HG02571 (cell line): ENCODE measurements around the gene IL1RAPL2.
"Not testable (repeated sequence)": the region's sequence is repeated elsewhere in the genome, so short reads cannot be mapped to it uniquely, and the experiment has no call there.

Experiments used
- ATAC-seq: cut with Tn5 transposase; IDR thresholded peaks from one replicate; pipeline ENCODE4 v1.9.1; 2021; ENCODE audit warnings: mild to moderate bottlenecking, moderate library complexity; ENCODE audit not compliant: unreplicated experiment

The IL1RAPL2 gene

DNA sequence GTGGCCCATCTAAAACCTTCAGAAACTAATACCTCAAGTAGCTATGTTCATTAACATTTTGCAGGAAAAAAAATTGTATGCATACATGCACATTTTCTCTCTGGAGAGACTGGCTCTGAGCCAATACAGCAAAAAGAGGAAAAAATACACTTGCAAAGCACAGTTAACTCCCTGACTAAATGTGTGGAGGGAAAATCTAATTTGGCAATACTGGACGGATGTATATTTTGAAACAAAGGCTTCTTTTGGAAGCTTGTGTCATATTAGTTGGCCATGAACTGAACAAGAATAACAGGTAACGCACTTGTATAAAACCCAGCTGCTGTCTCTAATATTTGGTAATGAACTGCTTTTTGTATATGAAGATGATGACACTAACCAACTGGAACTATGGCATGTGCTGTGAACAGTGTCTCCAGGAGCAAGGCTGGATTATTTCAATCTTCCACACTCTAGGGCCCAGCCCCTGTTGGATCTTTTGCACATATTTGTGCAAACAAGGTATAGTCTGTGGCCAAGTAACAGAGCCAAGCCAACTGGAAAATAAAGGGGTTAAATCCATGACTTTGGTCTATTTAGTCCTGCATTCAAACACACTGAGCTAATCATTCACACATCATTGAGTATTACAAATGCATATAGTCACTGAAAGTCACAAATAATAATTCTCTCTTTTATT, 1188.4 kb downstream of the IL1RAPL2 start:
- ATAC-seq, result no peak

DNA sequence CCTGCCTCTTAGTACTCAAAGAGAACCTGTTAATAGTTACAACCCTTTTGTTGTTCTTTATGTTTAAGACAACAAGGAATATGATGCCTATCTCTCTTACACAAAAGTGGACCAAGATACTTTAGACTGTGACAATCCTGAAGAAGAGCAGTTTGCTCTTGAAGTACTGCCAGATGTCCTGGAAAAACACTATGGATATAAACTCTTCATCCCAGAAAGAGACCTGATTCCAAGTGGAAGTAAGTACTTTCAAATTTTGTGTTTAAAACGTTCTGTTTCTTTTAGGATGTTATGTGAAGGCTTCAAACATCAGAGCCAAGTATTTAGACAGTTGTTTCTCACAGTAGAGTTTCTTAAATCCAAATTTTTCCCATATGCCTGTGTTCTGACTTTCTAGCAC, 1189.1 kb downstream of the IL1RAPL2 start:
- no peak for ATAC-seq

- ATAC-seq, result no peak
Observed at GRCh38 chrX:105758754-105759153, 1192.8 kb downstream of the IL1RAPL2 start.

- no peak for ATAC-seq
Observed at GRCh38 chrX:105759598-105759997, 1193.6 kb downstream of the IL1RAPL2 start.

GRCh38 chrX:105765691-105766090, 1199.7 kb downstream of the IL1RAPL2 start:
- ATAC-seq, result no peak

- ATAC-seq, result no peak
Observed at GRCh38 chrX:105773801-105774200, 1207.8 kb downstream of the IL1RAPL2 start.

- ATAC-seq, result no peak
Observed at GRCh38 chrX:105775679-105776078, 1209.7 kb downstream of the IL1RAPL2 start.

GRCh38 chrX:105781804-105782203, 1215.8 kb downstream of the IL1RAPL2 start:
- ATAC-seq, result no peak

DNA sequence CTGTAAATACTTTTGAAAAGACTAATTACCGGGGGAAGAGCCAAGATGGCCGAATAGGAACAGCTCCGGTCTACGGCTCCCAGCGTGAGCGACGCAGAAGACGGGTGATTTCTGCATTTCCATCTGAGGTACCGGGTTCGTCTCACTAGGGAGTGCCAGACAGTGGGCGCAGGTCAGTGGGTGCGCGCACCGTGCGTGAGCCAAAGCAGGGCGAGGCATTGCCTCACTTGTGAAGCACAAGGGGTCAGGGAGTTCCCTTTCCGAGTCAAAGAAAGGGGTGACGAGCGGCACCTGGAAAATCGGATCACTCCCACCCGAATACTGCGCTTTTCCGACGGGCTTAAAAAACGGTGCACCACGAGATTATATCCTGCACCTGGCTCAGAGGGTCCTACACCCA, 1230.9 kb downstream of the IL1RAPL2 start:
- ATAC-seq, result not testable (repeated sequence)

- ATAC-seq, result no peak
Observed at GRCh38 chrX:105803891-105804290, 1237.9 kb downstream of the IL1RAPL2 start.

GRCh38 chrX:105805655-105806054, 1239.7 kb downstream of the IL1RAPL2 start:
- ATAC-seq, result not testable (repeated sequence)

- no peak for ATAC-seq
Observed at GRCh38 chrX:105816517-105816916, 1250.5 kb downstream of the IL1RAPL2 start.
